ENCODE measurements around the gene TMEM232.

Gene TMEM232

DNA sequence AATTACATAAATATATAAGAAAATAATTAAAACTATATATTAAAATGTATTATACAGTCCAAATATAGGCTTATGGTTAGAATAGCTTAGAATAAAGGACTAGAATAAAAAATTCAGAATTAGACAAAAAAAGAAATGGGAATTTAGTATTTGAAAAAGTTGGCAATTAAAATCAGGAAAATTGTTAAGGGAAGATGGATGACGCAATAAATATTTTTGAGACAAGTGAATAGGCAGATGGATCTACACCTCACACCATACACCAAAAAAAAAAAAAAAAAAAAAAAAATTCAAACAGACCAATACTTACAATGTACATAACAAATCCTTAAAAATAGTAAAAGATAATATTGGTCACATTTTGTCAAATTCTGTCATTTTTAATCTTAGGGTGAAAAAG is 200.7 kb downstream of the TMEM232 start:
- in situ Hi-C loops (cut with HindIII; ENCODE audit: low sequenced_read_pairs), result no loop called here

DNA sequence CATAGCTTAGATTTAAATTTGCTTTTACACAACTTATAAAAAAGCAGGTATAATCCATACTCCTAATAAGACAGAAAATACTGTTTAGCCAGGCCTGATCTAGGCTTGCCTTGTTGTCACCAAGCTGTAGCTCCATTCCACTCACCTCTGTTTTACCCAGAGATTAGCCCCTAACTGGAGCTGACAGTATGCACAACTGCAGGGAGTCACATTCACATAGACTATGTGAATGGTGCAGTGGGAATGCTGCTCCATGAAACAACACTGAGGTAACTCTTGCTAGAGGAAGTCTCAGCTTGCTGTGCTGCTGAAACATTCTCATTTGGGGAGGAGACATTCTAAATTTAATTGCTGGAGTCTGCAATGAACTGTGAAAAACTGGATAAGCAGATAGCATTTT is 209.1 kb downstream of the TMEM232 start:
- in situ Hi-C loops (cut with HindIII; ENCODE audit: low sequenced_read_pairs), result no loop called here

DNA sequence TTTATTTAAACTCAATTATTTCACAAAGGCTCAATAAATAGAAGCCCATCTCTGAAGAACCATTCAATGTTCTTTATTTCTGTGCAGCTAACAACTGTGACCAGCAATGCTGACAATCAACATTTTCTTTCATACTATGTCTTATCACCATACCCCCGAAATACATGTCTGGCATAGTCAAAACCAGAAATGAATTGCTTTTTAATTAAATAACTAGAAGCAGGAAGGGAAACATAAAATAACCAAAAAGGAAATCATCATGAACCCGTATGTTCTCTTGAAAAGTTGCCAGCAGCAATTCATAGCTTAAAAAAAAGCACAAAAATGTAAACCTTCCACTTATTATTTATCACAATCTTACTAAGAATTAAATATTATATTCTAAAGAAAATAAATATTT is 212.4 kb downstream of the TMEM232 start:
- in situ Hi-C loops (cut with HindIII; ENCODE audit: low sequenced_read_pairs), result no loop called here

DNA sequence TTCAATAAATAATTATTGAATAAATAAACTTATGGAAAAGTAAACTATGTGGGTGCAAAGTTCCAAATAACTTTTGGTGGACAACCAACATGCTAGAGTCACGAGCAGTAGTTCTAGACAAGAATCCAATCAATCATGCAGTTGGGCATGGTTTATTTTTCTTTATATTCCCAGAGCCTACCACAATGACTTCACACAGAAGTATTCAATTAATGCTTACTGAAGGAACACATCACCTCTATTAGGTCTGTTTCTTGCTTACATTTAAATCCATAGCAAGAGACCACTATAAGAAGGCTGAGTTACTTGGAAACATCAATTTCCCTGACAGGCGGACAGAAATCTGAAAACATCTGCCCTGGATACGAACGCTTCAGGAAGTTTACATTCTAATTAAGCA is 214.2 kb downstream of the TMEM232 start:
- in situ Hi-C loops (cut with HindIII; ENCODE audit: low sequenced_read_pairs), result no loop called here

DNA sequence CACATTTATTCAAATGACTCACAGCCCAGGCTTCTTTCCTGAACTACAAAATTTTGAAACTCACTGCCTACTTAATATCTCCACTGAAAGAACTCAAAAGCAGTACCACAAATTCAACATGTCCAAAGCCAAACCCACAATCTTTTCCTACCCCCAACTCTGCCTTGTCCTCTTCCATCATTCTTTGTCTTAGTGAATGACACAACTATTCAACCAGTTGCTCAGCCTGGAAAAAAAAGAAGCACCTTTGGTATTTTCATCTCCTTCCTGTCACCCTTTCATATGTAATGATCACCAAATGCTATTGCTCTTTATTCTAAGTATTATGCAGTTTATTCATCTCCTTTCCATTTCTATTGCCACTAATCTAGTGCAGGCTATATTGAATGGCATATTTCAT is 216.3 kb downstream of the TMEM232 start:
- in situ Hi-C loops (cut with HindIII; ENCODE audit: low sequenced_read_pairs), result no loop called here

DNA sequence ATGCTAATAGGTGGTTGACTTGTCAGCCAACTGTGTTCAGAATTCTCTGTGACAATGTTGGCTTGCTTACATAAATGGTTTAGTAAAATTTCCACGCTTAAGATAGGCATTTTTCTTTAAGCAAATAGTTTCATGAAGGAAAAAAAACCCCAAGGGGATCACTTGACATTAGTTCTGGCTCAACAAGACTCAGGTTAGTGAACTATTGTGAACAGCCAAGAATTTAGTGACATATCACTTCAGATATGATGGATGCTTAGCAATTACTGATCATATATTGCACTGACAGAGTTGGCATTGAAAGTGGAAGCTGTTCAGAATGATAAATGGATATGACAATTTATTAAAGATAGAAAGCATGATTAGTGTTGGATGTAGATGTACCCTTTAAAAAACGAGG is 218.5 kb downstream of the TMEM232 start:
- in situ Hi-C loops (cut with HindIII; ENCODE audit: low sequenced_read_pairs), result no loop called here

DNA sequence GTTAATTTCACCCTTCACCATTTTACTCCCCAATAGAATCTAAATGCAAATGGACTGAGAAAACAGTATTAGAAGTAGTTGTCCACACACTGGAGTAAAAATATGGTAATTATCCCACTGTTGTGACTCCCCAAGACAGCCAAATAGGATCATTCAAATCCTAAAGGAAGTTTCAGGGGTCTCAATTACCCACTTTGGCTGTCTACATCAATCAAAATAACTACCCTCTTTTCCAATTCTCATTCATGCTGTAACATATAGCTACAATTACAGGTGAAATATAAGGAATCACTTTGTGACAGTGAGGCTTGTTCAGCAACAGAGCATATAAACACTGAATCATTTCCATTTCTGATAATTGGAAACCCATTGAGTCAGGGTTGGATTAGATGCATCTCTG is 220.1 kb downstream of the TMEM232 start:
- in situ Hi-C loops (cut with HindIII; ENCODE audit: low sequenced_read_pairs), result no loop called here

DNA sequence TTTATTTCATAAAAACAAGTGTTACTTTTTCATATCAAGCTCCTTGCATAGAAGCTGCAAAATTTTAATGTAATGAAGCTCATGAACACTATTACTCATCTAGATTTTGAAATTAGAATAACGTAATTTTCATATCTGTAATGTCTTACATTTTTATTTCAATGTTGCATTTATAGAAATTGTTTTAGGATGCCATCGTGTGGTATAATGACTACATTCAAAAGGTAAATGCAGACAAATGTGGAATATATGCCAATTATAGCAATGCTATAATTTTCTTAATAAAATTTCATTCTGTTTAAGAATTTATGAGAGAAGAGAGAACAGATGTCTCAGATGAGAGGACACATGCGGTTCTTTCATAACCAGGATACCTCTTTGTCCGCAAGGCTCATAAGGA is 230.2 kb downstream of the TMEM232 start:
- in situ Hi-C loops (cut with HindIII; ENCODE audit: low sequenced_read_pairs), result no loop called here

DNA sequence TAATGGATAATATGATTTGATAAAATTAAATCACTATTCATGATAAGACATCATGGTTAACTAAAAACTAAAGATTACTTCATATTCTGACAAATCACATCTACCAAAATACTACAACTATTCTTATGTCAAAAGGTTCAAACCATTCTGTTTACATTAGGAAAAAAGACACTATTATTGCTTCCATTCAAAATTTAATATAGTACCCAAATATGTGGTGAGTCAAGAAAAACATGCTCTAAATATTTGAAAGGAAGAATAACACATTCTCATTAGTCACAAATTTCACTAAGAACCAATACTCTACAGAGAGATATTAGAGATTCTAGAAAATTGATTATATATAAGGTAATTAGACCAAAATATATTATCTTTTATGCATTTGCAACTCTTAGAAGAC is 234.0 kb downstream of the TMEM232 start:
- in situ Hi-C loops (cut with HindIII; ENCODE audit: low sequenced_read_pairs), result no loop called here

DNA sequence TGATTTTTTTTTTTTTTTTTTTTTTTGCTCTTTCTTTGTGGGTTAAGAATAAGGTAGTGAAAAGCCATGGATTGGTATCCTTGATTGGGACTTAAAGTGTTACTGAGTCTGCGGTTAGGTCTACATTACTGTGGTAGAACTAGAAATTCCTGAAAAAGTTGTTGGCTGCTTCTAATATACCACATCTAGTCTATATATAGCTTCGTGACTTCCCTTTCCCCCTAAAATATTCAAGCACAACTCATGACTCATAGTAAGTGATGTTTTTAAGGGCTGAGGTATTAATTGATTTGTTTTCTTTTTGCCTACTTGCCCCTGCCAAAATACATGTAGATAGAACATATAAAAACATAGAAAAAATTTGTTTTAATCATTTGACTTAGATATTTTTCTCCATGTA is 247.6 kb downstream of the TMEM232 start:
- in situ Hi-C loops (cut with HindIII; ENCODE audit: low sequenced_read_pairs), result no loop called here

DNA sequence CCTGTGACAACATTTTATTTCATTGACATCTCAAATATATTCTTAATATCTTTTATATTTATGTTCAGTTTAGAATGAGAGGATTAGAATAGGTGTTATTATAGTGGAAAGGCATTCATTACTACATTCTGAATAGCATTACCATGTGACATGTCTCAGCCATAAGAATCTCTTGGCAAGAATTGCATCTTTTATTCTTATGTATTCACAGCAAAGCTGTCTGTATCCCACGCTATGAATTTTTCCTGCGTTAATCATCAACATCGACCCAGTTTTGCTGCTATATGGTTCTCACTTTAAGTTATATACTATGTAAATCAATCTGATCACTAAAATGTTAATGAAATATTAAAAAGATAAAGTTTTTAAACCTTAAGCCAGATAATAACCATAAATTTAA is 248.6 kb downstream of the TMEM232 start:
- in situ Hi-C loops (cut with HindIII; ENCODE audit: low sequenced_read_pairs), result no loop called here

DNA sequence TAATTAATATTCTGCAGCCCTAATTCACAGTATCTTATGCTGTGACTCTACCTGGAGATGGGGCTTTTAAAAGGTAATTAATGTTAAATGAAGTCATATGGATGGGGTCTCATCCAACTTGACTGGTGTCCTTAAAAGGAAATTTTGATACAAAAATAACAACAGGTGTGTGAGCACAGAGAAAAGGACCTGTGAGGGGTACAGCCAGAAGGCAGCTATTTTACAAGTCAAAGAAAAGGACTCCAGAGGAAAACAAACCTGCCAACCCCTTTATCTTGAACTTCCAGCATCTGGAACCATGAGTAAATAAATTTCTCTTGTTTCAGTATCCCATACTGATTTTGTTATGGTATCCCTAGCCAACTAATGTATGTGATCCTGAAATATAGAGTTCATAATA is 250.3 kb downstream of the TMEM232 start:
- in situ Hi-C loops (cut with HindIII; ENCODE audit: low sequenced_read_pairs), result no loop called here

DNA sequence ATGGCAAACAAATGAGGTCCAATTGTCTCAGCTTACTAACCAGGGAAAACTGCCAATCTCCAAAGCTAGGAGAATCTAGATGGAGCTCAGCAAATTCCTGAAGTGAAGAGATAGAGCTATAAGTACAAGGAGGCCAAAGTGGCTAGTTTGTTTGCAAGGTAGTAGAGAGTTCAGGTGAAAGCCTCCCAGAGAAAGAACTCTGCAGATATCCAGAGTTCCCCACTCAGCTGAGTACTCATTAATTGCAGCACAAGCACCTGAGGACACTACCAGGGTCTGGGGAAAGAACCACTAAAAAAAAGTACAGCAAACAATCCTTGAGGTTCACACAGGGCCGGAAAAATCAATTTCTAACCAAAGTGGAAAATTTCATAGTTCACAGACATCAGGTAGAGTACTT is 250.9 kb downstream of the TMEM232 start:
- in situ Hi-C loops (cut with HindIII; ENCODE audit: low sequenced_read_pairs), result no loop called here

DNA sequence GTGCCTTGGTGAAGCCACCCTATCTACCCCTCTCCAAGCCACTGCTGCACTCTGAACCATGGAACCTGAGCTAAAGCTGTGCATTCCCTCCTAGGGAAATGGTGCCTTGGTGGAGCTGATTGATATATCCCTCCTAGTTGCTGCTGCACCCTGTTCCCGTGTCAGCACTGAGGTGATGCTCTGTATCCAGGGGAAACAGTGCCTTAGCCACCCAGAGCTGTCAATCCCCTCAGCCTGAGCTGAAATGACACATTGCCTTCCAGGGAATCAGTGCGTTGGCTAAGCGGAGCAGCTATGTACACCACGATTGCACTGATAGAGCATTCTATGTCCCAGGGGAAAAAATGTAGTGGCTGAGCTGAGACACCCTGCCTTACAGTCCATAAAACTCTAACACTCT is 257.0 kb downstream of the TMEM232 start:
- in situ Hi-C loops (cut with HindIII; ENCODE audit: low sequenced_read_pairs), result loop anchor here (5.0 kb wide), 1 partner anchor 472 kb away; no protein-coding TSS in a partner anchor

DNA sequence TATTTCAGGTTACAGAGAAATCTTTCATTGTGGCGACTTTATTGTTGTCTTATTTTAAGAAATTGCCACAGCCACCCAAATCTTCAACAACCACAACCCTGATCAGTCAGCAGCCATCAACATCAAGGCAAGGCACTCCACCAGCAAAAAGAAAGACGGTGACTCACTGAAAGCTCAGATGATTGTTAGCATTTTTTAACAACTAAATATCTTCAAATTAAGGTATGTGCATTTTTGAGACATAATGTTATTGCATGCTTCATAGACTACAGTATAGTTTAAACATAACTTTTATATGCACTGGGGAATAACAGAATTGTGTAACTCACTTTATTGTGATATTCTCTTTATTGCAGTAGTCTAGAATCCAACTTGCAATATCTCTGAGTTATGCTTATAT is 263.4 kb downstream of the TMEM232 start:
- in situ Hi-C loops (cut with HindIII; ENCODE audit: low sequenced_read_pairs), result loop anchor here (5.0 kb wide), 1 partner anchor 61 kb away; no protein-coding TSS in a partner anchor

DNA sequence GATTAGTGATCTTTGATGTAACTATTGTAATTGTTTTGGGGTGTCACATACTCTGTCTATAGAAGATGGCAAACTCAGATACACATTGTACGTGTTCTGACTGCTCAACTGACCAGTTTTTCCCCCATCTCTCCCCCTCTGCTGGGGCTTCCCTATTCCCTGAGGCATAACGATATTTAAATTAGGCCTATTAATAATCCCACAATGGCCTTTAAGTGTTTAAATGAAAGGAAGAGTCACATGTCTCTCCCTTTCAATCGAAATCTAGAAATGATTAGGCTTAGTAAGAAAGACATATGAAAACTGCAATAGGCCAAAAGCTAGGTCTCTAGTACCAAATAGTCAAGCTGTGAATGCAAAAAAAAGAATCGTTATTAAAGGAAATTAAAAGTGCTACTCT is 265.6 kb downstream of the TMEM232 start:
- in situ Hi-C loops (cut with HindIII; ENCODE audit: low sequenced_read_pairs), result loop anchor here (5.0 kb wide), 1 partner anchor 59 kb away; no protein-coding TSS in a partner anchor

DNA sequence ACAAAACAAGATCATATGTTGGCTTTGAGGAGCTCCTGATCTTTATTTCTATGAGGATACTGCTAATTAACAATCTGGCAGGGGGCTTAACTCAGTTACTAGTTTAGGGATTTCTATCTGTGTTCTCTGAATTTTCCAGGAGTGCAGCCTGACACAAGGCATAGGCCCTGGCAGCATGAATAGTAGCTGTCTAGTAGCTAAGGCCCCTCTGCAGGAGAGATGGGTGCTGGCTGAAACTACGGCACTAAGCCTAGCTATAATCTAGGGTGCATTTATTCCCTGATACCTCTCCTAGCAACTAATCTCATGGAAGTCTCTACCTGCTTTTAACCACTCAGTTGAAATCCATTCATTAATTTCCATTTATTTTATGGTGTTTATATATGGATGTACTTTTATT is 268.2 kb downstream of the TMEM232 start:
- in situ Hi-C loops (cut with HindIII; ENCODE audit: low sequenced_read_pairs), result no loop called here

DNA sequence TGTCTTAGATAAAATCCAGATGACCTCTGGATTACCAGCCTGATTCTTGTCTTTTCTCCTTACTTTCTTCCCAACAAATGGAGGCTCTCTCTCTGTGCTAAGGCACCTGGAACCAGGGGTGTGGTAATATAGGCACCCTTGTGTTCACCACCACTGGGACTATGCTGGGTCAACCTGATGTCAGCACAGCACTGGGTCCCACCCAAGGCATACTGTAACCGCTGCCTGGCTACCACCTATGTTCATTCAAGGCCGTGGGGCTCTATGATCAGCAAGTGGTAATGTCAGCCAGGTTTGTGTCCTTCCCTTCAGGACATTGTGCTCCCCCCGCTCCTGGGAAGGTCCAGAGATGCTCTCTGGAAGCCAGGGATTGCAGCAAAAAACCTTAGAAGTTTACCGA is 283.6 kb downstream of the TMEM232 start:
- in situ Hi-C loops (cut with HindIII; ENCODE audit: low sequenced_read_pairs), result no loop called here

DNA sequence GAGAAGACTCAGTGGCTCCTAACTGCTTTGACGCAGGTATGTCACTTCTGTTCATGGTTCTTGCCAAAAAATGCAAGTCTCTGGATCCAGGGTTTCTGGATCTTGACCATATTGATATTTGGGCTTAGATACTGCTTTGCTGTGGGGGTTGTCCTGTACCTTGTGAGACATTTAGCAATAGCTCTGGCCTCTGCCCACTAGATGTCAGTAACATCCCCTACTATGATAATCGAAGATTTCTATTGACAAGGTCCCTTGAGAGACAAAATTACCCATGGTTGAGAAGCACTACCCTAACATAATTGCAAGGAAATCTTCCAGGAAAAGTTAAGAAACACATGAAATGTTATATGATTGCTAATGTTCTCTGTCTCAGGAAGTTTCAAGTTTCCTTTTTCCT is 285.4 kb downstream of the TMEM232 start:
- in situ Hi-C loops (cut with HindIII; ENCODE audit: low sequenced_read_pairs), result no loop called here

DNA sequence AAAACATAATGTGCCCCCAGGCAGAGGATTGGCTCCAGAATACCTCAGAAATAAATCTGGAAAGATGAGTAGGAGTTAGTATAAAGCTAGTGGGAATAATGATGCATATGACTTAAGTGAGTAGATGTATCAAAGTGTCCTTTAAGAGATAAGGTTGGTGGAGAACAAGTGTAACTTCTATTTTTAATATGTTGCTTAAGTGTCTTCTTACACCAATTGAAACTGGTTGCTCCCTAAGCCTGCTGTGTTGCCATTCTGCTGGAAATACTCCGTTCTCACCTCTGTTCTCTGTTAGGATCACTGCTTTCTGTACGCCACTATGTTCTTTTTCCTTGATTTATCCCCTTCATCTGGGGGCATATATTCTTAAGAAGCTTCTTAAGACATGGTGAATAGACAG is 286.4 kb downstream of the TMEM232 start:
- in situ Hi-C loops (cut with HindIII; ENCODE audit: low sequenced_read_pairs), result no loop called here

DNA sequence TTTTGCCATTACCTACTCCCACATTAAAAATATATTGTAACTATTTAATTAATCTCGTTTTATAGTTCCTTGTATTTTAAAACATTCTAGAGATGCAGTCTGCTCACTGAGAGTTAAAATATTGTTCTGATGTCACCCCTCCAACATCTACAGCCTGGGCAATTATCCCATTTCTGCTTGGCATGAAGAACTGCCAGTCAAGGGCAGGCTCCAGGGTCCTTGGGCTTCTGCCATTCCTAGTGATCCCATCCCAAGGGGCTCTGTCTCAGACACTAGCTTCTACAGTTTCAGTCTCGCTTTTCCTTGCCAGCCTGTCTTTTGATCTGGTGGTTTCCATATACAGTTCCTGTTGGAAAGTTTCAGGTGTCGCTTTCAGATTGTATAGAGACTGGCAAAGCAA is 287.2 kb downstream of the TMEM232 start:
- in situ Hi-C loops (cut with HindIII; ENCODE audit: low sequenced_read_pairs), result no loop called here

DNA sequence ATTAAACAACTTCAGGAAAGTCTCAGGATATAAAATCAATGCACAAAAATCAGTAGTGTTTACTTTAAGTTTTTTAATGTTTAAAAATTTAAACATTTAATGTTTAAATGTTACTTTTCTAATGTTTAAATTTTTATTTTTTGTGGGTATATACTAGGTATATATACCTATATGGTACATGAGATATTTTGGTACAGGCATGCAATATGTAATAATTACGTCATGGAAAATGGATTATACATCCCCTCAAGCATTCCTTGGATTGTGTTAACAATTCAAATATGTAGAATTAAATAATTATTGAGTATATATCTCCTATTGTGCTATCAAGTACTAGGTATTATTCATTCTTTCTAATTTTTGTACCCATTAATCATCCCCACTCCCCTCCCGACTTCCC is 291.3 kb downstream of the TMEM232 start:
- in situ Hi-C loops (cut with HindIII; ENCODE audit: low sequenced_read_pairs), result no loop called here

DNA sequence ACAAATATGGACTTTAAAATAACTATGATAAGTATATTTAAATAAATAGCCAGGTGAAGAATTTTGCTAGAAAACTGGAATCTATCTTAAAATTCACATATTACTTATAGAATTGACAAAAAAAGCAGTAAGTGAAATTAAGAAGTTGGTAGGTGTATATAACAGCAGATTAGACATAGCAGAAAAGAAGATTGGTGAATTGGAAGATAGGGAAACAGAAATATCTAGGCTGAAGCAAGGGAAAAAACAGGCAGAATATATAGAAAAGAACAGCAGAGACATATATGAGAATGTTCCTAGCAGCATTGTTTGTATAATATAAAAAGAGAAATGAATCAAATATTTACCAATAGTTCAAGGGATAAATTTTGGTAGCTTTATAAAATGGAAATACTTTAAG is 294.9 kb downstream of the TMEM232 start:
- in situ Hi-C loops (cut with HindIII; ENCODE audit: low sequenced_read_pairs), result no loop called here

DNA sequence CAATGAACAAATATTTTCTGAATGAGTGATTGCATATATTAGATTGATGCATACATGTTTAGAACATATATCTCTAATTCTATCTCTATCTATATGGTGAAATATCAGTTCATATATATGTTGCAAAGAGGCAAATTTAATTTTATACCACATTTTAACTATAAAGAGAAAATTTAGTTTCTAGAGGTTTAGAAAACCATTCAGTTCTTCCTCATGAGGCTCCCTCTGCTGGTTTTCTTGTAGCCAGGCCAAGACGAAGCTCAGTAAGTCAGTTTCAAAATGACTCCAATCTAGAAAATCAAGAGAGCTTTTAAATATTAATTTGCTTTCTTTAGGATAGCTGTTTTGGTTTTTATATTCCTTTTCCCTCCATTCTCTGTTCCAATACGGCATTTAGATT is 312.1 kb downstream of the TMEM232 start:
- in situ Hi-C loops (cut with HindIII; ENCODE audit: low sequenced_read_pairs), result no loop called here

Data from endothelial cell of hepatic sinusoid (primary cell).